Measurements from ENCODE around the gene RTF1. TPM values are rescaled to one million over a fixed set of nuclear protein-coding genes. Genes with fewer than 3 reads are reported as not detected.

The RTF1 gene
- total and polyA plus RNA-seq, 8 donors: 8.8 to 47.9 (median 41.9) TPM

GRCh38 chr15:41401904-41402267 lies 15.0 kb upstream of the RTF1 start:
- intact Hi-C loops (cut with DNase I; ENCODE audit: low total_unique reads): no loop called here
- 3 to 6% (median 4%) methylated on average over 9 of the region's 9 CpGs for WGBS, 5 donors
- Histone ChIP-seq H3K27me3 (no peaks in the 10 kb centered on the region), H3K36me3 (peaks cover 0 to 3% (median under 1%) of the 10 kb centered on the region in 4 donors), H3K4me1 (peaks cover 9 to 34% (median 17%) of the 10 kb centered on the region in 4 donors), H3K9me3 (no peaks in the 10 kb centered on the region), H3K4me3 (peak overlapping the region; percentile 65 to 89 (median 70)), H3K27ac (peak overlapping the region; percentile 88 to 95 (median 91))
- no peak for DNase-seq
- TF ChIP-seq POLR2AphosphoS5 (IDR thresholded peaks at IDR 0.05): no peak
- no peak for TF ChIP-seq POLR2A (IDR thresholded peaks at IDR 0.05)
- TF ChIP-seq EP300 (IDR thresholded peaks at IDR 0.05): no peak
- TF ChIP-seq, protein P1, sequence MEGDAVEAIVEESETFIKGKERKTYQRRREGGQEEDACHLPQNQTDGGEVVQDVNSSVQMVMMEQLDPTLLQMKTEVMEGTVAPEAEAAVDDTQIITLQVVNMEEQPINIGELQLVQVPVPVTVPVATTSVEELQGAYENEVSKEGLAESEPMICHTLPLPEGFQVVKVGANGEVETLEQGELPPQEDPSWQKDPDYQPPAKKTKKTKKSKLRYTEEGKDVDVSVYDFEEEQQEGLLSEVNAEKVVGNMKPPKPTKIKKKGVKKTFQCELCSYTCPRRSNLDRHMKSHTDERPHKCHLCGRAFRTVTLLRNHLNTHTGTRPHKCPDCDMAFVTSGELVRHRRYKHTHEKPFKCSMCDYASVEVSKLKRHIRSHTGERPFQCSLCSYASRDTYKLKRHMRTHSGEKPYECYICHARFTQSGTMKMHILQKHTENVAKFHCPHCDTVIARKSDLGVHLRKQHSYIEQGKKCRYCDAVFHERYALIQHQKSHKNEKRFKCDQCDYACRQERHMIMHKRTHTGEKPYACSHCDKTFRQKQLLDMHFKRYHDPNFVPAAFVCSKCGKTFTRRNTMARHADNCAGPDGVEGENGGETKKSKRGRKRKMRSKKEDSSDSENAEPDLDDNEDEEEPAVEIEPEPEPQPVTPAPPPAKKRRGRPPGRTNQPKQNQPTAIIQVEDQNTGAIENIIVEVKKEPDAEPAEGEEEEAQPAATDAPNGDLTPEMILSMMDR (IDR thresholded peaks at IDR 0.05): no peak

GRCh38 chr15:41407341-41407740 lies 9.6 kb upstream of the RTF1 start:
- intact Hi-C loops (cut with DNase I; ENCODE audit: low total_unique reads): no loop called here

DNA sequence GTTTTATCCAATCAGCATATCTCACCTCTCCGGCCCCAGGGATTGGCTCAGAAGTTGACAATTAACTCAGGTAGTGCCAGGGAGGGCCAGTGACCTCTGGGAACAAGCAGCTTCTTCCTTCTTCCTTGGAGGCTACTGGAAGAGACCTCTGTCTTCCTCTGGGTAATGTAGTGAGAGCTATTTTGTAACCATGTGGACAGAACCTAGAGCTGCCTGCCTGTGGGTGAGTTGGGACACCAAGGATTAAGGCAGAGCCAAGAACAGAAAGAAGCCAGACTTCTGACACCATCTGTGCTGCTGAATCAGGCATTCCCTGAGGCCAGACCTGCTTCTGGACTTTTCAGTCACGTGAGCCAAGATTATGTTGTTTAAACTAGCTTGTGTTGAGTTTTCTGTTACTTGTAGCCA lies 8.7 kb upstream of the RTF1 start:
- H3K27ac ChIP-seq: peak overlapping the region; percentile 53 to 71 (median 61)
- no peak overlapping the region for H3K4me3 ChIP-seq
- no peaks in the 10 kb centered on the region for H3K9me3 ChIP-seq
- no peaks in the 10 kb centered on the region for H3K36me3 ChIP-seq
- TF ChIP-seq POLR2AphosphoS5 (IDR thresholded peaks at IDR 0.05) (peak in 2 of 3 donors; percentile 16 to 76), POLR2A (IDR thresholded peaks at IDR 0.05) (no peak)
- intact Hi-C loops (cut with DNase I; ENCODE audit: low total_unique reads): no loop called here
- H3K27me3 ChIP-seq: no peaks in the 10 kb centered on the region
- WGBS, 5 donors: 27 to 48% (median 34%) methylated on average over 2 of the region's 2 CpGs
- peaks cover 4 to 34% (median 14%) of the 10 kb centered on the region in 4 donors for H3K4me1 ChIP-seq
- DNase-seq: peak; percentile 49 to 67

More at GRCh38 chr15:41407341-41407740, 9.6 kb upstream of the RTF1 start:
- H3K36me3 ChIP-seq: no peaks in the 10 kb centered on the region
- no peak overlapping the region for H3K4me3 ChIP-seq
- H3K4me1 ChIP-seq: peaks cover 9 to 39% (median 21%) of the 10 kb centered on the region in 4 donors
- WGBS, 5 donors: 81 to 89% (median 82%) methylated on average over 5 of the region's 5 CpGs
- TF ChIP-seq POLR2A (IDR thresholded peaks at IDR 0.05): no peak
- H3K9me3 ChIP-seq: no peaks in the 10 kb centered on the region
- DNase-seq: no peak
- no peaks in the 10 kb centered on the region for H3K27me3 ChIP-seq
- no peak overlapping the region for H3K27ac ChIP-seq

- intact Hi-C loops (cut with DNase I; ENCODE audit: low total_unique reads): no loop called here
- H3K27me3 ChIP-seq: no peaks in the 10 kb centered on the region
- no peaks in the 10 kb centered on the region for H3K9me3 ChIP-seq
- TF ChIP-seq EP300 (IDR thresholded peaks at IDR 0.05) (no peak), POLR2A (IDR thresholded peaks at IDR 0.05) (no peak), POLR2AphosphoS5 (IDR thresholded peaks at IDR 0.05) (no peak)
- TF ChIP-seq, protein P1 (IDR thresholded peaks at IDR 0.05): no peak
- no peaks in the 10 kb centered on the region for H3K36me3 ChIP-seq
- H3K4me1 ChIP-seq: peaks cover 11 to 25% (median 23%) of the 10 kb centered on the region in 4 donors
- DNase-seq: no peak
- 53 to 80% (median 69%) methylated on average over 2 of the region's 2 CpGs for WGBS, 5 donors
- no peak overlapping the region for H3K4me3 ChIP-seq
- no peak overlapping the region for H3K27ac ChIP-seq
Observed at GRCh38 chr15:41411031-41411430, 5.9 kb upstream of the RTF1 start.

GRCh38 chr15:41411441-41411840 lies 5.5 kb upstream of the RTF1 start:
- intact Hi-C loops (cut with DNase I; ENCODE audit: low total_unique reads): no loop called here
- Histone ChIP-seq H3K9me3 (no peaks in the 10 kb centered on the region), H3K4me1 (peaks cover 14 to 30% (median 27%) of the 10 kb centered on the region in 4 donors), H3K4me3 (no peak overlapping the region), H3K36me3 (no peaks in the 10 kb centered on the region), H3K27ac (no peak overlapping the region), H3K27me3 (no peaks in the 10 kb centered on the region)
- 70 to 91% (median 83%) methylated on average over 3 of the region's 3 CpGs for WGBS, 5 donors
- TF ChIP-seq EP300 (IDR thresholded peaks at IDR 0.05) (no peak), POLR2A (IDR thresholded peaks at IDR 0.05) (no peak), POLR2AphosphoS5 (IDR thresholded peaks at IDR 0.05) (no peak)
- TF ChIP-seq, protein P1 (IDR thresholded peaks at IDR 0.05): no peak
- DNase-seq: no peak
